ENCODE results near the gene POTEI.
"Not testable (repeated sequence)": the region's sequence is repeated elsewhere in the genome, so short reads cannot be mapped to it uniquely, and the experiment has no call there.

GRCh38 chr2:130529545-130529944 is 20.4 kb upstream of the POTEI start:
- TF ChIP-seq CTCF (conservative IDR thresholded peaks at IDR 0.05); EZH2 (IDR thresholded peaks at IDR 0.05; ENCODE audit: low read depth): not testable (repeated sequence)

Data from PC-9 (cell line).